PC-3 (cell line): ENCODE results near the gene PLIN1.

Experiments
- CTCF ChIP-seq: fragments of 300-600 bp; sonication (generic); conservative IDR thresholded peaks from 2 replicates; pipeline ENCODE4 v1.5.1; 2017; ENCODE audit warnings: antibody characterized with exemption, low read depth, mild to moderate bottlenecking, low read length
- EZH2 ChIP-seq: fragments of 300-600 bp; sonication (generic); IDR thresholded peaks from one replicate; pipeline ENCODE4 v1.6.1; 2017; ENCODE audit warnings: antibody characterized with exemption, mild to moderate bottlenecking, low read length; ENCODE audit not compliant: unreplicated experiment
- EZH2phosphoT487 ChIP-seq: fragments of 300-600 bp; sonication (generic); IDR thresholded peaks from 2 replicates; pipeline ENCODE4 v1.6.1; 2018; ENCODE audit warnings: mild to moderate bottlenecking, antibody characterized with exemption, low read length, borderline replicate concordance

DNA sequence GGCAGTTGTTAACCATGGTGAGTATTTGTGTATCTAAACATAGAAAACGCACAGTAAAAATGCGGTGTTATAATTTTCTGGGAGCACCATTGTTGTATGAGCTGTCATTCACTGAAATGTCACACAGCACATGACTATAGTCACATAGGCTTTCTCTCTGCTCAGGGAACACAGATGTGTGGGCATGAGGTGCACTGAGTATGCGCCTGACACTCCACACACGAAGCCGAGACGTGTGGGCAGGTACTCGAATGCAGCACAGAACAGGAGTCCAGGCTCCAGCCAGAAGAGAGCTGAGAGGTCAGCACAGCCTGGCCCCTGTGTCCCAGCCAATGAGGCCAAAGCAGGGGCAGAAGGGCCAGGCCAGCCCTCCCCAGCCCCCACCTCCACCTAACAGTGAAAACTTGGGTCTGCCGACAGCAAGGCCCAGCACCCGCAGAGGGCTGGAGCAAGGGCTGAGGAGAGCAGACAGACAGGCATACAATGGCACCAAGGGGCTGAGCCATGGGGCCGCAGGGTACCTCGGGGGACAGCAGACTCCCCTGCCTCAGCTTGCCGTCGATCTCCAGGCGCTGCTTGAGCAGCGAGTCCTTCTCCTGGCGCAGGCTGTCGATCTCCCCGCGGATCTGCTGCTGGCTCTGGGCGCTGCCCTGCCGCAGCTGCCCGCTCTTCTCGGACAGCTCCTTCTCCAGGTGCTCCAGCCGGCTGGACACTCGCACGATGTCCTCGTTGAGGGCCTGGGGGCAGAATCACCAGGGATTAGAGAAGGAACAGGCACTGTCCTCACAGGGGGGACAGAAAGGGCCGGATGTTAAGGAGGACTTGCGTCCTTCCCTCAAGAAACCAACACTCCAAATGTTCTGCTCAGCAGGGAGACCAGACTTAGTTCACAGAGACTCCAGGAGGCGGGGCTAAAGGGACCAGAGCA, 47.9 kb downstream of the PLIN1 start:
- TF ChIP-seq CTCF (no peak), EZH2 (no peak), EZH2phosphoT487 (no peak)
